GM20000 (cell line): ENCODE data around the gene PTPRG.

ENCODE experiments used
- DNase-seq: peaks from one replicate; pipeline ENCODE4 v3.0.0; 2012; ENCODE audit warnings: low spot score
- TF ChIP-seq, protein P1 (sequence below): IDR thresholded peaks from 2 replicates; pipeline ENCODE4 v1.5.1; 2012; ENCODE audit warnings: mild to moderate bottlenecking, control low read depth; ENCODE audit errors: extremely low read depth, missing control alignments

PTPRG gene

DNA sequence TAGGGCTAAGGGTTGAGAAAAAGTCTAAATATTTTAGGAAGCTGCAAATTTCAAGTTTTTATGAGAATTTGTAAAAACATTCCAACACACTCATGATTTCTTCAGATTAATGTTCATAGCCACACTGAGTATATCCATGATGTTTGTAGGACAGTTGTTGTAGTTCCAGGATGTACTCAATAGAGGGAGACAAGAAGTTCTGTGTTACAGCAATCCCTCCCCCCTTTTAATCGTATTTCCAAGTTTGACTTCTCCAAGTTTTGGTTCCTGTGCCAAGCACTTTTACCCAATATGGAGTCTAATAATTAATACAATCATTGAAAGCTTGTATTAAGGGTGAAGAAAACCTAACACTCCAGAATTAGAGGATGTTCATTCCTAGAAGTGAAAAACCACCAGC, 668.5 kb downstream of the PTPRG start:
- DNase-seq = no peak
- TF ChIP-seq, protein P1, sequence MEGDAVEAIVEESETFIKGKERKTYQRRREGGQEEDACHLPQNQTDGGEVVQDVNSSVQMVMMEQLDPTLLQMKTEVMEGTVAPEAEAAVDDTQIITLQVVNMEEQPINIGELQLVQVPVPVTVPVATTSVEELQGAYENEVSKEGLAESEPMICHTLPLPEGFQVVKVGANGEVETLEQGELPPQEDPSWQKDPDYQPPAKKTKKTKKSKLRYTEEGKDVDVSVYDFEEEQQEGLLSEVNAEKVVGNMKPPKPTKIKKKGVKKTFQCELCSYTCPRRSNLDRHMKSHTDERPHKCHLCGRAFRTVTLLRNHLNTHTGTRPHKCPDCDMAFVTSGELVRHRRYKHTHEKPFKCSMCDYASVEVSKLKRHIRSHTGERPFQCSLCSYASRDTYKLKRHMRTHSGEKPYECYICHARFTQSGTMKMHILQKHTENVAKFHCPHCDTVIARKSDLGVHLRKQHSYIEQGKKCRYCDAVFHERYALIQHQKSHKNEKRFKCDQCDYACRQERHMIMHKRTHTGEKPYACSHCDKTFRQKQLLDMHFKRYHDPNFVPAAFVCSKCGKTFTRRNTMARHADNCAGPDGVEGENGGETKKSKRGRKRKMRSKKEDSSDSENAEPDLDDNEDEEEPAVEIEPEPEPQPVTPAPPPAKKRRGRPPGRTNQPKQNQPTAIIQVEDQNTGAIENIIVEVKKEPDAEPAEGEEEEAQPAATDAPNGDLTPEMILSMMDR = no peak

DNA sequence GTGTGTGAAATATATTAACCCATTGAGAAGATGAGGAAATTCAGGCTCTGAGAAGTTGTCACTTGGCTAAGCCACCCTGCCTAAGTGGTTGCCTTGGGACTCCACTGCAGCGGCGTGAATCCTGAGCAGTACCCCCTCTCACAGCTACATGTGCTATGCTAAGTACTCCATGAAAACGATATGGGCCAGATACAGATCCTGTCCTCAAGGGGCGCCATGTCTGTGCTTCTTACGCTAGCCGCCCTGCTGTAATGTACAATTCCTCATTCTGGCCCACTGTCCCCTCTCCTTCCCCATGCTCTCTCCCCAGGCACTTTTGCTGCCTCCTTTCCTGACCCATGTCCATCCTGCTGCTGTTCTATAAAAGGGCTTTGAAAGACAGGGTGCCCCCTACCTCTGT, 671.7 kb downstream of the PTPRG start:
- TF ChIP-seq, protein P1 = no peak
- DNase-seq = no peak

DNA sequence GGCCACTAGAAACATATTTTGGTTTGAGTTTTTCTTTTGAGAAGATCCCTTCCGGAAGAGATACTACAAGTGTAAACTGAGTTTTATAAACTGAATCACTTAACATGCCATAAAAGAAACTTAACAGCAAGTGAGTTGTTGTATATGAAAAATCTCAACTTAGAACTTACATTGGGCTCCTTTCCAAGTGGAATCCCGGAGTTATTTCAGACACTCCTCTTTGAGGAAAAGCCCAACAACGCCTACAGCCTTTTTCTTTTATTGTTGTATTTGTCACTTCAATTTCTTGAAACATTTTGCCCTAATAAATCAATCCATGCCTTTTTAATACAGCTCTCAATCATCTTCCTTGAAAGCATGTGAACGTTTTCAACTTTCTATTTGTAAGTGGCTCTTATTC, 674.6 kb downstream of the PTPRG start:
- TF ChIP-seq, protein P1 = no peak
- no peak for DNase-seq

DNA sequence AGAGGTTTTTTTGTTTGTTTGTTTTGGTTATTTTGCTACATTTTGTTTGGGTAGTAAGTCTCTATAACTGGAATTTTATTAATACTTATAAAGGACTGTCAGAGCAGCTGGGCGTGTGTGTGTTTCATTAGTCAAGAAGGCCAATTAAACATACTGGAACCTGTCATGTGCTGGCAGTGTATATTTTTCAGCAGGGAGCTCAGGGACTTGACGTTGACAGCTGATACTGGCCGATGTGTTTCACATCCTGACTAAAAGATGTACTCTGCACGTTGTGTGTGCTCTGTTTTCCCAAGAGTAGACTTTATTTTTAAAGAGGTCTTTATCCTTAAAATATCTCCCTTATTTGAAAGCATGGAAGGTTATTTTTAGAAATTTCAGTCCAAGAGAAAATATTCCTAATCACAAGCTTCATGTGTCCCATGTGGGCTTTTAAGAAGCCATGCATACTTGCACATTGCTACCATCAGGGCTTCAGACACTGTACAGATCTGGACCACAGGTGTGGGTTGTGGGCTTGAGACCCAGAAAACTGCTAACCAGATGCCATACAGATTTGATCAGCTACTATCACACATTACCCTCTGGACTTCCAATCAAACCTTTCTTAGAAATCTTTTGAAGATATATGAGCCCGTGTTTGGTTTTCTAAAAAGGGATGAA, 676.0 kb downstream of the PTPRG start:
- DNase-seq = no peak
- TF ChIP-seq, protein P1 = no peak

DNA sequence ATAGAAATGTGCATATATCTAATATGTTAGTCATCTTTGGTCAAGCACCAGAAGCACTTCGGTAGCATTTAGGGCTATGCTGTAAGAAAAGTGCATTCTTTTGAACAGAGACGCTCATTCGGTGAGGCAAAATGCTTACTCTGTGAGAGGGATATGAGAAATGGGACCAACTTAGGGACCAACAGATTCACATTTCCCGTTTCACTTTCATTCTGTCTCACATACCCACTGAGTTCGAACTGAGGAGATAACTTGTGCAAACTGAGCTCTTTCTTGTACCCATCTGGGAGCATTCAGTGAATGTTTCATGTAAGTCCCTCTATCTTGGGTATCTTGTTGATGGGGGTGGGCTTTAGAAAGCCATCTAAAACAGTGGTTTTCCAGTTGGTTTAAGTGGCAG, 676.6 kb downstream of the PTPRG start:
- DNase-seq = no peak

DNA sequence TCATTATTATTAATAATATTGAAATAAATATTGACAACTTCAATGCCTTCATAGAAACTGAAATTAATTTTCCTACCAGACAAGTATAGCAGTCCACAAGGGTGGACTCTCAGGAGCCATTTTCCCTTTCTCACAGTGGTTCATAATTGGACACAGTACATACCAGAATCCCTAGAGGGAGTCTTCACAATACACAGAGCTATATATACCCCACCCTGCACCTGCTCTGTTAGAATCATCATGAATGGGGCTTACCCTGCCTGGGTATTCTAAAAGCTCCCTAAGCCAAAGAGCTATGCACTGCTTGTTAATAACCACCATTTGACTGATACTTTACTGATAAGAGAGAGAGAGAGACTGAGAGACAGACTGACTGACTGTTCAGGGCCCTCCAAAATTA, 677.1 kb downstream of the PTPRG start:
- TF ChIP-seq, protein P1 = no peak
- DNase-seq = no peak

More for the DNA sequence above, 676.6 kb downstream of the PTPRG start:
- TF ChIP-seq, protein P1 = no peak

DNA sequence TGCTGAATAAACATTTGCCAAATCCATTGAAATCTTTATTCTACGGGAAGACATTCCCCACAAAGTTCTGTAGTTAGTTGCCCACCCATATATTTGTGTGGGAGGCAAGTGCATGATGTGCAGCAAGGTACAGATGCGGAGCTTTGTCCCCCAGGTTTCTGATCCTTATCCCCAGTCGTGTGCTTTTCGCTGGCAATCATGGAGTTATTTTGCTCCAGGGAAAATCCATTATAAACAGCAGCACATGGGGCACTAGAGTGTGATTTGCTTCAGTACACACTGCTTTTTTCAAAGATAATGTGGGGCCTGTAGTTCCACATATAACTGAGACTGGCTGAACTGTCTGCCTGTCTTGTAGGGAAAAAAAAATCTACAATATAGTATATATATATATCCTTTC, 679.9 kb downstream of the PTPRG start:
- no peak for DNase-seq
- TF ChIP-seq, protein P1 = no peak
